Left hindlimb (tissue), 1 donor: ENCODE data around the gene GPRC5D.

Source experiments
- DNase-seq: peaks from one replicate; pipeline ENCODE4 v3.0.0-alpha.2; 2018

GPRC5D gene

GRCh38 chr12:12979126-12979525, 27.2 kb upstream of the GPRC5D start:
- DNase-seq, result no peak

GRCh38 chr12:12977231-12977630, 25.3 kb upstream of the GPRC5D start:
- no peak for DNase-seq

GRCh38 chr12:12976366-12976765, 24.4 kb upstream of the GPRC5D start:
- no peak for DNase-seq

- no peak for DNase-seq
Measured at GRCh38 chr12:12975322-12976077, 23.5 kb upstream of the GPRC5D start.

GRCh38 chr12:12974211-12974610, 22.2 kb upstream of the GPRC5D start:
- no peak for DNase-seq

GRCh38 chr12:12973019-12973418, 21.0 kb upstream of the GPRC5D start:
- DNase-seq, result no peak

- no peak for DNase-seq
Measured at GRCh38 chr12:12965836-12966235, 13.9 kb upstream of the GPRC5D start.

GRCh38 chr12:12964255-12964654, 12.3 kb upstream of the GPRC5D start:
- DNase-seq, result no peak

- DNase-seq, result no peak
Measured at GRCh38 chr12:12960639-12961209, 8.8 kb upstream of the GPRC5D start.

GRCh38 chr12:12958886-12959285, 6.9 kb upstream of the GPRC5D start:
- DNase-seq, result no peak

GRCh38 chr12:12954878-12955625, 3.1 kb upstream of the GPRC5D start:
- no peak for DNase-seq

GRCh38 chr12:12954356-12954755, 2.4 kb upstream of the GPRC5D start:
- DNase-seq, result no peak

GRCh38 chr12:12951504-12951903, 466 bp downstream of the GPRC5D start:
- DNase-seq, result no peak

- DNase-seq, result no peak
Measured at GRCh38 chr12:12947902-12948301, 4.1 kb downstream of the GPRC5D start.

- no peak for DNase-seq
Measured at GRCh38 chr12:12946686-12947355, 5.1 kb downstream of the GPRC5D start.

- no peak for DNase-seq
Measured at GRCh38 chr12:12945591-12945990, 6.4 kb downstream of the GPRC5D start.

GRCh38 chr12:12943586-12944260, 8.2 kb downstream of the GPRC5D start:
- DNase-seq, result no peak

GRCh38 chr12:12941450-12942350, 10.3 kb downstream of the GPRC5D start:
- no peak for DNase-seq

GRCh38 chr12:12939888-12940287, 12.1 kb downstream of the GPRC5D start:
- no peak for DNase-seq

GRCh38 chr12:12938541-12938940, 13.4 kb downstream of the GPRC5D start:
- no peak for DNase-seq

GRCh38 chr12:12936983-12937491, 14.9 kb downstream of the GPRC5D start:
- no peak for DNase-seq

- DNase-seq, result no peak
Measured at GRCh38 chr12:12934556-12934955, 17.4 kb downstream of the GPRC5D start.
